HG03066 (cell line): ENCODE results near the gene KRI1.
"Not testable (repeated sequence)": the region's sequence is repeated elsewhere in the genome, so short reads cannot be mapped to it uniquely, and the experiment has no call there.

ENCODE experiments used
- ATAC-seq: cut with Tn5 transposase; IDR thresholded peaks from one replicate; pipeline ENCODE4 v1.9.1; 2021; ENCODE audit warnings: low read depth; ENCODE audit not compliant: unreplicated experiment

Gene KRI1

DNA sequence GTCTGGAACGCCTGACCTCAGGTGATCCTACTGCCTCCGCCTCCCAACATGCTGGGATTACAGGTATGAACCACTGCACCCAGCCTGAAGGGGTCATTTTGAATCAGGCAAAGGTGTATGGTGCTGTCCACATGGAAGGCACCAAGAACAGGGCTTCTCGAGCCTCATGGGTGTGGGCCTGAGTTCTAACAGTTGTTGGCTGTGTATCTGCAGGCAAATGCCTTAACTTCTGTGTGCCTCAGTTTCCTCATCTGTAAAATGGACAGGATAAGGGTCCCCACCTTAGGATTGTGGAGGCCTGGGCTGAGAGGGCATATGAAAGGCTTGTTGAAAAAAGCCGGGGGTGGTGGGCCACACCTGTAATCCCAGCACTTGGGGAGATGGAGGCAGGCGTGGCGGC, 12.1 kb upstream of the KRI1 start:
- no peak for ATAC-seq

- no peak for ATAC-seq
Measured at GRCh38 chr19:10575011-10575716, 9.4 kb upstream of the KRI1 start.

DNA sequence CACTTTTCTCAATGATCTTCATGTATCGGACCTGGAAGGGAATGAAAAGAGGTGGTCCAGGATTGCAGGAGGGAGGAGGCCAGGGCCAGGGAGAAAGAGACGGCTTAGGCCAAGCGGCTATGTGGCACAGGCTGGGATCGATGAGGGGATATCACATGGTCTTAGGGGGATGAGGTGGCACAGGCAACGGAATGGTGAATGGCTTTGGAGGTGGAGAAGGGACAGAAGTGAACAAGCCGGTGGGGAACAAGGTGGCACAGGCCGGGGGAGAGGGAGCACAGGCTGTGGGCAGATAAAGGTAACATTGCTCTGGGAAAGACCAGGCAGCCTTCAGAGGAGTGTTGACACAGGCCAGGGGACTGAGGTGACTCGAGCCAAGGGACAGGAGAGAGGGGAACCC, 8.7 kb upstream of the KRI1 start:
- no peak for ATAC-seq

GRCh38 chr19:10573793-10574192, 8.0 kb upstream of the KRI1 start:
- not testable (repeated sequence) for ATAC-seq

GRCh38 chr19:10568826-10569651, 3.2 kb upstream of the KRI1 start, which contains the start of gene CDKN2D:
Gene CDKN2D, minus strand, starts transcription at chr19:10568979. Its CDS starts 326 bp downstream, at chr19:10568653.
- peak; percentile 51 for ATAC-seq

- no peak for ATAC-seq
Measured at GRCh38 chr19:10568062-10568825, 2.4 kb upstream of the KRI1 start.

- no peak for ATAC-seq
Measured at GRCh38 chr19:10567656-10568055, 1.8 kb upstream of the KRI1 start.

DNA sequence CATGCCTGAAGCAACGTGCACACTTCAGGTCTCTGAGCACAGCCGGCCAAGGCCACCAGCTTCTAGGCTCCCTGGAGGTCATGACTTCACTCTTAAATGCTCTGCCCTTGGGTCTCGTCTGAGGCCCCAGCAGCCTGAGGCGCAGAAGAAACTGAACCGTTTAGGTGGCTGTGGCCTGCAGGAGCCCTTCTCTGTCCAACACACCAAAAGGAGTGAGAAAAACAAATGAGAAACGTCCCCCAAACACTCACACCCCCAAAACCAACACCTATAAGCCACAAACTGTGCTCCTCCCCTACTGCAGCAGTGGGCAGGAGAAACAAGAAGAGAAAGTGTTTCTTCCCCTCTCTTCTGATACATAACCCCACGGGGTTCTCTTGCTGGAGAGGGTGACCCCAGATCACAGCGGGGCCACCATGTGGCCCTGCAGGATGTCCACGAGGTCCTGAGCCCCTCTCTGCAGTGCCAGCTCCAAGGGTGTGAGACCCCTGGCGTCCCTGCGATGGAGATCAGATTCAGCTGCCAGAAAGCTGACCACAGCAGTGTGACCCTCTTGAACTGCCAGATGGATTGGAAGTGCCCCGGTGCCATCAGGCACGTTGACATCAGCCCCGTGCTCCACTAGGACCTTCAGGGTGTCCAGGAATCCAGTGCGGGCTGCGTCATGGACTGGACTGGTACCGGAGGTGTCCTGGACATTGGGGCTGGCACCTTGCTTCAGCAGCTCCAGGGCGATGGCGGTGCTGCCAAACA, 1.0 kb upstream of the KRI1 start:
- ATAC-seq: no peak

DNA sequence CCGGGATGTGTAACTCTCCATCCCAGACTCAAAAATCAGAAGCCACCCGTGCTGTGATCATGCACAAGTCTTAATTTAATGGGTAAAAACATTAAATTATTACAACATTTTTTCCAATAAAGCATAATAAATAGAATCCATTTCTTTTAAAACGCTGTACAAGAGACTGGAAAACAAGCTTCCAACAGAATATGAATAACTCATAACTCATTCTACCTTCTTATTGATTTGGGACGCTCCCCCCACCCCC, 523 bp upstream of the KRI1 start:
- ATAC-seq: no peak

DNA sequence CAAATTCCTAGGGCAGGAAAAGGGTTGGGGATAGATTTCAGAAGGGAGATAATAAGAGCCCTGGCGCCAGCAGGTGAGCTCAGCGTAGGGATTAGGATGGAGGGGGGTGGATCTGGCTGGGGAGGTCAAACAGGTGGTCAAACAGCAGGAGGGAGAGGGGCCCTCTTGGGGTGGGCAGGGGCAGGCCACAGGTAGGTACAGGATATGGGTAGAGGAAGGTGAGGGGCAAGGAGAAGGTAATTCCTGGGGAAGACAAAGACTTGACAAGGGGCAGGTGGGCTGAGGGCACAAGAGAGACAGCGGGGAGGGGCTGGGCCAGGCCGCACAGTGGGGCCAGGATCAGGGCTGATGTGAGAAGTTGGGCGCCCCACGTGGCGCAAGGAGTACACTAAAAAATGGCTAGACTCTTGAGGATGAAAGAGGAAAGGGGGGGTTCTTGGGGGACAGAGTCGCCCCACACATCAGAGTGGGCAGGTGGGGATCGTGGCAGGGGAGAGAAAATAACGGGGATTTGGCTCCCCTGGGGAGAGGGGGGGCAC, 713 bp downstream of the KRI1 start:
- no peak for ATAC-seq

- ATAC-seq: no peak
Measured at GRCh38 chr19:10562609-10563008, 3.2 kb downstream of the KRI1 start.

- ATAC-seq: no peak
Measured at GRCh38 chr19:10560154-10560553, 5.7 kb downstream of the KRI1 start.

DNA sequence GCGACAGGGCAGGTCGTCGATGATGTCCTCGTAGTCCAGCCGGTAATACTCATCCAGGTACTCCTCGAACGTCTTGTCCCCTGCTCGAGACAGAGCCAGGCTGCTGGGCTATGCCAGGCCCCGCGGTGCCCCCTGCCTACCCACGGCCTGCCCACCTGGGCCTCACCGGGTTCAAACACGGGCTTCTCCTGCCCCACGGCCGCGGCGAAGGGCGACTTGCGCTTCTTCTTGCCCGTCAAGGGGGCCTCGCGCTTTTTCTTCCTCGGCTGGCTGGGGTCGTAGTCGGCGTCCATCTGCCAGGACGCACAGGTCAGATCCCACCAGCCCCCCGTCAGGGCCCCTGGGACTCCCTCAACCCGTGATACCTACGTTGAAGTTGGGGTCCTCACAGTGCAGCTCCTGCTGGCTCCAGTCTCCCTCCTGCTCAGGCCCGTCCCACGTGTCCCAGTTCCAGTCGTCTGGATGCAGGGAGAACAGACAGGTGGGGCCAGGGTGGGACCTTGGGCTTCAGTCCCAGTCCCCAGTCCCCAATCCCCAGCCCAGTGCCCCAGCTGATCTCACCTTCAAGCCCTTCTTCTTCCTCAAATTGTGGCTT, 8.1 kb downstream of the KRI1 start:
- no peak for ATAC-seq

DNA sequence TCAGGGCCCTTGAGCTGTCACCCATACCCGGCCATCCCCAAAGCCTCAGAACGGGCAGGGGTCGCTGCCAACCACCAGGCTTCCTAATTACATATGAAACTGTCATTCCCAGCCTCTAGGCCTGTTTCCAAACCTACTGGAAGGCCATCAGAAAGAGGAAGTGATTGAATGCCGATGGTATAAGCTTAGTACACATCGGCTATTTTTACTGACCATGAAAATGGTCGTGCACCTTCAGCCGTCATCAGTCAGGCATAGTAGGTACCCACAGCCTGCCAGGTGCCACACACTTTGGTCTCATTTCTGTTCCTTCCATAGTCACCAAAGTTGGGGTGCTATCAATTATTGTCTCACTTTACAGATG, 10.2 kb downstream of the KRI1 start:
- ATAC-seq: no peak

DNA sequence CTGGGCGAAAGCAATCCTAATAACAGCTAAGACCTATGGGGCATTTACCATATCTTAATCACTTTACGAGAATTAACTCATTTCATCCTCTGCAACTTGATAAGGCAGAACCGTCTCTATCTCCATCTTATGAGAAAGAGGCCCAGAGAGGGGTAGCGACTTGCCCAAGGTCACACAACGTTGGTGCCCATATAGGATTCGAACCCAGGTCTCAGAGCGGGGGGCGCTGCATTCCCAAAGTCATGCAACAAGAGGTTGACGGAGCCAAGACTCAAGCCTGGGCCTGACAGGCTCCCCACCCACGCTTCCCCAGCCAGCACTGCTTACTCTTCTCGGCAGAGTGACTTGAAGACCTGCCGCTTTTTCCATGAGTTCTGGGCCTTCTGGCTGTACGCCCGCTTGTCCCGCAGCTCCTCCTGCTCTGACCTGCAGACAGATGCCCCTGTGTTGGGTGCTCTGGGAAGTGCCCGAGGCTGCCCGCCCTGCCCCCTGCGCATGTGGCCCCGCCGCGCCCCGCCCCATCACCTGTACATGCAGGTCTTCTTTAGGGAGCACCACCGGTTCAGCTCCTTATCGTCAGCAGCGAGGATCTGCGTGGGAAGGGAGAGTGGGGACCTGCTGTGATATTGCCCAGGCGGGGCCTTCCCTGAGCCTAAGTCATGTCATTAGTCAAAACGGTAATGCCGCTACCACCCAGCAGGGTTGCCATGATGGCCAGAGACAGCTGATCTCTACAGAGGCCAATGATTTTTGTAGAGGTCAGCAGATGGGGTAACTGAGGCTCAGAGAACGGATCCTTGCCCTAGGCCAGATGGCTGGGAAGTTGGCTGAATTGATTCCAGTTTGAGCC, 10.8 kb downstream of the KRI1 start:
- no peak for ATAC-seq

DNA sequence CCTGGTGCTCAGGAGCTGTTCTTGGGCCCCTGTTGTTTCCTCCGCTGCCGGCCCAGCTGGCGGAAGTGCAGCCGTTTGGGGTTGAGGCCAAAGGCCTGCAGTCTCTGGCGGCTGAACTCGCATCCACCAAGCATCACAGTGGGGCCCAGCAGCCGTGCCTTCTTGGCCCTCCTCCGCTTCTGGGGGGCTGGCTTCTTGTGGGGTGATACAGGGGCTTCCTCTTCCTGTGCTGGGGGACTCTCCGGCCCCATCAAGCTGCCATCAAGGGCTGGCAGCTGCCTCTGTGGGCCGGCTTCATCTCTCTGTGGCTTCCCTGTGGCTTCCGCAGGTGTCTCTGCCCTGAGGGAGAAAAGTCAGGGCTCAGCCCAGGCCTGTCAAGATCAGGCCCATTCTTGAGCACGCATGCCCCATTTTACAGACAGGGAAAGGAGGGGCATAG, 11.8 kb downstream of the KRI1 start:
- ATAC-seq: no peak

DNA sequence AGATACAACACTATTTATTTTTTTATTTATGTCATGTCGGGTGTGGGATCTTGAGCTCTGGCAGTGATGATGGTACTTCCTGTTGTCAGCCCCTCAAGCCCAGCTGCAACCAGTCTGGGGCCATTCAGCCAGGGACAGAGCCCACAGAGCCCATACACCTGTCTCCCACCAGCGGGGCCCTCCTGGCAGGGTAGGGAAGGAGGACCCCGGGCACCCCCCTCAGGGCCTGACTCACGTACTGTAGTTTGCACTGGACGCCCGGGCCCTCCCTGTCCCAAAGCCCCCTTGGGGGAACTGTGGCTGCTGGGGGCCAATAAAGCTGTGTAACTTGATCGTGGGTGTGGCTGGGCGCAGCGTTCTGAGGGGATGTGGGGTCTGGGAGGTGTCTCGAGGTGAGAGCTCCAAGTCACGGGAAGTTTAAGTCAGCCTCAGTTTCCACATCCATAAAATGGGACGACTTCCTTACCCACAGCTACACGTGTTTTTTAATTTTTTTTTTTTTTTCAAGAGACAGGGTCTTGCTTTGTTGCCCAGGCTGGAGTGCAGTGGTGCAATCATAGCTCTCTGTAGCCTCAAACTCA, 12.6 kb downstream of the KRI1 start:
- no peak for ATAC-seq

GRCh38 chr19:10552510-10553053, 13.2 kb downstream of the KRI1 start:
- ATAC-seq: no peak
